Stimulated activated CD8-positive, alpha-beta memory T cell treated with anti-CD3 and anti-CD28 coated beads, Interleukin-12 subunit alpha, Interleukin-12 subunit beta, amount 100 ng/mL, for 24 hours (primary cell): Measurements from ENCODE around the gene SBNO1.
"Not testable (repeated sequence)": the region's sequence is repeated elsewhere in the genome, so short reads cannot be mapped to it uniquely, and the experiment has no call there.

Experiments
- DNase-seq: peaks from one replicate; pipeline ENCODE4 v3.0.0-alpha.2; 2020; ENCODE audit errors: extremely low read depth

The SBNO1 gene

DNA sequence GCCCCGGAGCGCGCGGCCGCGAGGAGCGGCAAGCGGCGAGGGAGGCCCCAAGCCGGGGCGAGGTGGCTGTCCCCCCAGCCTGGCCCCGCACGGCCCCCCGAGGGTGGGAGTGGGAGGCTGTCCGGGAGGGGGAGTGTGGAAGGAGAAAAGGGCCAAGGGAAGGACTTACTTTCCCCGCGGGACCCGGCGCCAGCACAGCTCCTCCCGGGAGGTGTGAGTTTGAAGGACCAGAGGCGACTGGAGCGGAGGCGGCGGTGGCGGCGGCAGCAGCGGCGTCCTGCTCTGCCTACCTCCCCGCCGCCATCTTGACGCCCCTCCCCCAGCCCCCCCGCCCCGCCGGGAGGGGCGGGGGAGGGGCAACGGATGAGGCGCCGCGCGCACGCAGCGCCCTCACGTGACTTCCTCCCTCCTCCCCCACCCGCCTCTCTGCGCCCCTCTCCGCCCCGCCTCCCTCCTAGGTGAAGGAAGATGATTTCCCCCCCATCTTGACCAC, at the start of gene SBNO1:
Gene SBNO1, minus strand, starts transcription at position 316 of the 493 bp plus-strand sequence. CDS start 14,406 bp downstream, outside the sequence.
- DNase-seq, result peak; percentile 73

DNA sequence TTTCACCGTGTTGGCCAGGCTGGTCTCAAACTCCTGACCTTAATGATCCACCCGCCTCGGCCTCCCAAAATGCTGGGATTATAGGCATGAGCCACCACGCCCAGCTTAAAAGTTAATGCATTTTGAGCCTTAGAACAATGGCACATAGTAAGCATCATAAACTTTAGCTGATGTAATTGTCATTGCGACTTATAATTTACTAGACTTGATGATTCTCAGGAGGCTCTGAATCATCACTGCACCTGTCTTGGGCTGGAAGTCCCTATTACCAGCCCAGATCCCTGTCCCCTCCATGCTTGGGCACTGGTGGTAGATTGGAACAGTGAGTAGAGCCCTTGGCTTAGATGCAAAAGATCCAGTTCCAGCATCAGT, 45.4 kb upstream of the SBNO1 start:
- DNase-seq, result no peak

DNA sequence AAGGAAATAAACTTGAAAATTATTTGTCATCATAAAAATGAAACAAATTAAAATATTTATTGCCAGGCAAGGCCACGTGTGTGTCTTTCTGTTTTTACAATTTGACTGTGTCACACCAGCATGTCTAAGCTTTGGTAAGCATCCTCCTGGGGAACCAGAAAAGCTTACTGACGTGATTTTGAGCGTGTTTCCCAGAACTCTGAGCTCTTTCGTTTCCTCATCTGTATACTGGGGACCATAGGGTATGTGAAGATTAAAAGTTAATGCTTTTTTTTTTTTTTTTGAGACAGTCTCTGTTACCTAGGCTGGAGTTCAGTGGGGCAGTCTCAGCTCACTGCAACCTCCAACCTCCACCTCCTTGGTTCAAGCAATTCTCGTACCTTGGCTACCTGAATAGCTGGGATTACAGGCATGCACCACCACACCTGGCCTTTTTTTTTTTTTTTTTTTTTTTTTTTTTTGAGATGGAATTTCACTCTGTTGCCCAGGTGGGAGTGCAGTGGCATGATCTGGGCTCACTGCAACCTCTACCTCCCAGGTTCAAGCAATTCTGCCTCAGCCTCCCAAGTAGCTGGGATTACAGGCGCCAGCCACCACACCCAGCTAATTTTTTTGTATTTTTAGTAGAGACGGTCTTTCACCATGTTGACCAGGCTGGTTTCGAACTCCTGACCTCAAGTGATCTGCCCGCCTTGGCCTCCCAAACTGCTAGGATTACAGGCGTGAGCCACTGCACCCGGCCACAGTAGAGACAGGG, 44.8 kb upstream of the SBNO1 start:
- DNase-seq, result not testable (repeated sequence)

DNA sequence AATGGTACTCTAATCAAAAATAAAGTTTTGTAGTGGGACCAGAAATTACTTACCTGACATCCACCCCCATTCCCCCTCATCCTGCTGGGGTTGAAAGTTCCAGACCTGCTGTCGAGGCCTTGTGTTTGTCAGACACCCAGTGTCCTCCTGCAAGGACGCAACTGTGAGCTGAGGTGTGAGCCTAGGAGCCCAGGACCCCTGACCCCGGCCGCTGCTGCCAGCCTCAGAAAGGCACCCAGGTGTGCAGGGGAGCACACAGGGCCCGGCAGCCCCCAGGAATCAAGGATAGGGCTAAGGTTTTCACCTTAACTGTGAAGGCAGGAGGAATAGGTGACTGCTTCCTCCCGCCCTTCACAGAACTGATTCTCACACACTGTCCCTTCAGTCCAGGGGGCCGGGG, 44.0 kb upstream of the SBNO1 start:
- not testable (repeated sequence) for DNase-seq

DNA sequence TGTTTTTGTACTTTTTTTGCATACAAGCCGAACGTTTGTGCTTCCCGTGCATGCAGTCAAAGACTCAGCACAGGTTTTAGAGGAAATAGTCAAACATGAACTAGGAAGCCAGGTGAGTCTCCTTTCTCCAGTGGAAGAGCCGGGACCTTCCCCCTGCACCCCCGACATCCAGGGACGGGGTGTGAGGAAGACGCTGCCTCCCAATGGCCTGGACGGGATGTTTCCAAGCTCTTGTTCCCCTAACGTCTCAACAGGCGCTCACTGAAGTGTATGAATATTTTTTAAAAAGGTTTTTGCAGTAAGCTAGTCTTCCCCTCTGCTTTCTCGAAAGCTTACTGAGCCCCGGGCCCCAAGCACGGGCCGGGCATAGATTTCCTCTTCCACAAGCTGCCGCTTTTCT, 43.3 kb upstream of the SBNO1 start:
- DNase-seq, result not testable (repeated sequence)

DNA sequence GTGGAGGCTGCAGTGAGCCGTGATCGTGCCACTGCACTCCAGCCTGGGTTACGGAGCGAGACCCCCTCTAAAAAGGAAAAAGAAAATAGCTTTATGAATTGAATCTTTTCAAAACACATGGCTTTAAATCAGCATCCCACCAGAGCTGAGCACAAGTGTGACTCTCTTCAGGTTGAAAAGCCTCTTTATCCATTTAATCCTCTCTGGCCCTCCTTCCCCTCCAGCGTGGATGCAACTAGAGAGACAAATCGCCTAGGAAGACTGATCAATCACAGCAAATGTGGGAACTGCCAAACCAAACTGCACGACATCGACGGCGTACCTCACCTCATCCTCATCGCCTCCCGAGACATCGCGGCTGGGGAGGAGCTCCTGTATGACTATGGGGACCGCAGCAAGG, 42.6 kb upstream of the SBNO1 start:
- DNase-seq, result not testable (repeated sequence)

DNA sequence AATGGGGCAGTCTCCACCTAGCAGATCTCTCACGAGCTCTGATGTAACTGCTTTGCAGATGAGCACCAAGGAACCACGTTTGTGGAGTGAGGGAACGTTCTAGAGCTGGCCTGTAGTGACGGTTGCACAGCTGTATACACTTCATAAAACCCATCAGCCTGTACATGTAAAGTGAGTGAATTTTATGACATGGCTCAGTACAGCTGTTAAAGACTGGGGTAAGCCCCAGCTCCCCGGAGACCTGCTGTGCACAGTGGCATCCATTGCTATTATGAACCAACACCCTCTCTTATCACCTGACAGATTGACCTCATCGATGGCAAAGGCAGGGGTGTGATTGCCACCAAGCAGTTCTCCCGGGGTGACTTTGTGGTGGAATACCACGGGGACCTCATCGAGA, 39.9 kb upstream of the SBNO1 start:
- DNase-seq, result no peak

DNA sequence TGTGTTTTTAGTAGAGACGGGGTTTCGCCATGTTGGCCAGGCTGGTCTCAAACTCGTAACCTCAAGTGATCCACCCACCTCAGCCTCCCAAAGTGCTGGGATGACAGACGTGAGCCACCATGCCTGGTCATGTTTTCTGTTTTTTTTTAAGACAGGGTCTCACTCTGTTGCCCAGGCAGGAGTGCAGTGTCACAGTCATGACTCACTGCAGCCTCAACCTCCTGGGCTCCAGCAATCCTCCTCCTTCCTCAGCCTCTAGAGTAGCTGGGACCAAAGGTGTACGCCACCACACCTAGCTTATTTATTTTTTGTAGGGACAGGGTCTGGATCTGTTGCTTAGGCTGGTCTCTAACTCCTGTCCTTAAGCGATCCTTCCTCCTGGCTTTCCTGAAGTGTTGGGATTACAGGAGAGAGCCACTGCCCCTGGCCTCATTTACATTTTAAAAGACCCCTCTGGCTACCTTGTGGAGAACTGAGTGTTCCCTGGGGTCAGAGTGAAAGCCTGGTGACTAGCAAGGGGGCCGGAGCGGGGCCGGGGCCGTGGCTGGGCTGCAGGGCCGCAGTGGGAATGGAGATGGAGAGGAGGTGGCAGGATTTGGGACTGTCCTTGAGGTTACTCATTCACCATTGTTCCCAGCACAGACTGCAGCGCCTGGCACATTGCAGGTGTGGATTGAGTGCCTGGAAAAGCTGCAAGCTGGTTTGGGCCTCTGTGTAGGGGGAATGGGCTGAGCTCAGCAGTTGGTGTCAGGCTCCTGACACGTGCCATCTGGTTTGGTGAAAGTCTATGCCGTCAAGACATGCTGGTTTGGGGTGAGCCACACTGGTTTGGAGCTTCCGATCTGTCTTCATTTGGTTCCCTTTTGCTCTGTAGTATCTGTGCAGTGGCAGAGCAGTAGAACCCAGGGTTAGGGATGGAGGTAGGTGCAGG, 37.4 kb upstream of the SBNO1 start:
- no peak for DNase-seq

DNA sequence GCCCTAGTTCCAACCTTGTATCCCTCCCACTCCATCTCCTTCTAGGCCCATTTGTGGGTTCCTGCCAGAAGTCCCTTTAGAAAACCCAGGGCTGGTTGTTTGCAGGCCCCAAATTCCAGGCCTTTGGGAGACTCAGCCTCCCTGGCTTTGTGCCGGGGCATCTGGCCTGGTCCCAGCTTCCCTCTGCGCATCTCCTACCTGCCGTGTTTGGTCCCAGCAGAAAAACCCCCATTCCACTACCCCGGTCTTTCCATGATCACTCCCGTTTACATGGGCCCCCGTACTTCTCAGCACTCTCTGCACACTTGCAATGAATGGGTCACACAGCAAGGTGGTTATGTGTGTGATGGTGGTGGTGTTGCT, 34.6 kb upstream of the SBNO1 start:
- DNase-seq, result no peak

DNA sequence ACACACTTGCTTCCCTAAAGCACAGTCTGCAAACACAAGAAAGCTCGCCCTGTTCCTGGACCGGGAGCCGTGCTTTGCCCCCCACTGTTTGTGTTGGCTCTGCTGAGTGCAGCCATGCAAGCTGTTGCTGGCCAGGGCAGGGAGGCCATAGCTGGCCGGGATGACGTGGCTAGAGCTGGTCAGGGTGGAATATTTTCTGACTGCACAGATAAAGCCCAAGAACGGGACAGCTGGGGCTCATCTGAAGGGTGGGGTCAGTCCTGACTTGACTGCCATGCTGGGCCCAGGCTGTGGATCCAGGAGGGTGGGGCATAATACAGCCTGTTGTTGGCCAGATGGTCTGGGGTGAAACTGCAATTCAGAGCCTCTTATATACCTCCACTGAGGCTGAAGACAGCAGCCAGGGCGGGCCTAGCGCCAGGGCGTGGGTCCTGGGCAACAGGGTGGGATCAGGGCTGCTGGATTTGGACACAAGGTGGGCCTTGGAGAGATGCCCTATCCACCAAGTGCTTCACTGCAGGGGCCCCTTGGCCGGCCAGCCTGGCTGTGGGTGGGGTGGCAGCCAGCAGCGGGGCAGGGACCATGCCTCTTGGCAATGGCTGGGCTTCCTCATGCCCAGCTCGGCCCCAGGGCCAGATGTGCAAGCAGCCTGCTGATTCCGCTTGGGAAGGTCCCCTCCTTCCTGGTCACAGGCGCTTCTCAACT, 34.1 kb upstream of the SBNO1 start:
- no peak for DNase-seq

DNA sequence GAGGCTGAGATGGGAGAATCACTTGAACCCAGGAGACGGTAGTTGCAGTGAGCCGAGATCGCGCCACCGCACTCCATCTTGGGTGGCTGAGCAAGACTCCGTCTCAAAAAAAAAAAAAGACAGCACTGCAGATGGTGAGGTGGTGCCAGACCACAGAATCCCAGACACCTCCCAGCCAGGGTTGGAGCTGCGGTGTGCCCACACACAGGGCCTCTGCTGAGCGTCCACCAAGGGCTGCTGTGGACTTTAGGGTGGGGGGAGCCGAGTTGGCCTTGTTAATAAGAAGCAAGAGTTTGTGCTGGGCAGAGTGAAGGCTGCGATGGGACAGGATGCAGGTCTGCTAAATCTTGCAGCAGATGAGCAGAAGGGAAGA, 33.5 kb upstream of the SBNO1 start:
- no peak for DNase-seq

DNA sequence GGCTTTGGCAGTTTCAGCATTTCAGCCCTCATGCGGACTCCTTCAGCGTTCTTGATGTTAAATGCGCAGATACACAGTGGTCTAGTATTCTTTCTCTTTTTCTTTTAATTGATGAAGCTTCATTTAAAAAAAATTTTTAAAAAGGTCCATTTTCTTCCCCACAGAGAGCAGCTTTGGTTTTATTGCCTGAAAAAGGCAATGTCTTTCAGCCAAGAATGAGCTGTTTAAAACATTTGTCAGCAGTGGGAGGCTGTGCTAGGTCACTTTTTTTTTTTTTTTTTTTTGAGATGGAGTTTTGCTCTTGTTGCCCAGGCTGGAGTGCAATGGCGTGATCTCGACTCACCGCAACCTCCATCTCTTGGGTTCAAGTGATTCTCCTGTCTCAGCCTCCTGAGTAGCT, 32.8 kb upstream of the SBNO1 start:
- DNase-seq, result no peak

DNA sequence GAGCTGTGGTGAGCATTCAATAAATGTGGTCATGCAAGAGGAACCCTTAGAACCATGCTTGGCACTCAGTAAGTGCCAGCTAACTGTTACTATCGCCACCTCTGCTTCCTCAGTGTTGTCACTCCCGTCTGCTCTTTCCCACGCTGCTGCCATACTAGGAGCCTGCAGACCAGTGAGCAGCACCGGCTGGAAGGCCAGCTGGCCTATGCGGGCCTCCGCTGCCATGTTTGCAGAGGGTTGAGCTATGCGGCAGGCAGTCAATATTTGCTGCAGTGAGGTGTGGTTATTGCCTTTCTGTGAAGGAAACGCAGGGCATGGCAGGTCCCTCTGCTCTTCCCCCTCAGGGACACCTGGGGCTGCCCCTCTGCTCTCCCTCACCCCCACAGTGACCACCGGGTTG, 32.3 kb upstream of the SBNO1 start:
- no peak for DNase-seq

DNA sequence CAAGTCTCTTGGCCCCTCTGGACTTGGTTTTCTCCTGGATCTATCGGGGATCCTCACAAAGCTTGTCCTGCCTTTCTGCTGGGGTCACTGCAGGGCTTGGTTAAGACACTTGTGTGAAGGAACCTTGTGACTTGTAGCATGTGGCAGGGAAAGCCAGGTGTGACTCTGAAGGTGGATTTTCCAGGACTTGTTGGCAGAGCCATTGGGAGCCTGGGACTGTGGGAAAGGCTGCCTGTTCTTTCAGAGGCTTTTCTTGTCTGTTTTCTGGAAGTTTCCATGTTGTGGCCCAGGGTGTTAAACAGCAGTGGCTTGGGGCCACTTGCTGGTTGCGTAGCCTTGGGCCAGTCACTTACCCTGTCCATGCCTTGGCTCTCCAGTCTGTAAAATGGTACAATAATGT, 31.9 kb upstream of the SBNO1 start:
- DNase-seq, result no peak

DNA sequence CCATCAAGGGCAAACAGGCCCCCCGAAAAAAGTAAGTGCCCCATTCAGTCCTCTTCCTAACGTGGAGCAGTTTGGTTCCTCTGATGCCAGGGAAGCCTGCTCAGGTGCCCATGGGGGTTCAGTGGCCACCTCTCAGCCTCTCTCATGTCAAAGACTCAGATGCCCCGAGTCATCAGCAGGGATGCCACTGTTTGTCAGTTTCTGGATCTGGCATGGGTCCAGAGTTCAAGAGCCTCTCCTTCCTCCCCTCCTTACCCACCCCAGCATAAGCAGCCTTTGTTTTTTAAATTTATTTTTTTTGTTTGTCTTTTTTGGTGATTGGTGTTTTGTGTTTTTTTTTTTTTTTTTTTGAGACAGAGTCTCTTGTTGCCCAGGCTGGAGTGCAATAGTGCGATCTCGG, 30.6 kb upstream of the SBNO1 start:
- DNase-seq, result no peak

DNA sequence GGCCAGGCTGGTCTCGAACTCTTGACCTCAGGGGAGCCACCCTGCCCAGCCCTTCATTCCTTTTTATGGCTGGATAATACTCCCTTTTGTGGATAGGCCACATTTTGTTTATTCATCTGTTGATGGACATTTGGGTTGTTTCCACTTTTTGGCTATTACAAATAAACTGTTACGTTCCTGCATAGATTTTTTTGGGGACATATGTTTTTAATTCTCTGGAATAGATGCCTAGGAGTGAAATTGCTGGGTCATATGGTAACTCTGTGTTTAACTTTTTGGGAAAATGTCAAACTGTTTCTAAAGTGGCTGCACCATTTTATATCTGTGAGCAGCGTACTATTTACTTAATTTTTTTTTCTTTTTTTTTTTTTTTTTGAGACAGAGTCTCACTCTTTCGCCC, 29.1 kb upstream of the SBNO1 start:
- DNase-seq, result no peak

DNA sequence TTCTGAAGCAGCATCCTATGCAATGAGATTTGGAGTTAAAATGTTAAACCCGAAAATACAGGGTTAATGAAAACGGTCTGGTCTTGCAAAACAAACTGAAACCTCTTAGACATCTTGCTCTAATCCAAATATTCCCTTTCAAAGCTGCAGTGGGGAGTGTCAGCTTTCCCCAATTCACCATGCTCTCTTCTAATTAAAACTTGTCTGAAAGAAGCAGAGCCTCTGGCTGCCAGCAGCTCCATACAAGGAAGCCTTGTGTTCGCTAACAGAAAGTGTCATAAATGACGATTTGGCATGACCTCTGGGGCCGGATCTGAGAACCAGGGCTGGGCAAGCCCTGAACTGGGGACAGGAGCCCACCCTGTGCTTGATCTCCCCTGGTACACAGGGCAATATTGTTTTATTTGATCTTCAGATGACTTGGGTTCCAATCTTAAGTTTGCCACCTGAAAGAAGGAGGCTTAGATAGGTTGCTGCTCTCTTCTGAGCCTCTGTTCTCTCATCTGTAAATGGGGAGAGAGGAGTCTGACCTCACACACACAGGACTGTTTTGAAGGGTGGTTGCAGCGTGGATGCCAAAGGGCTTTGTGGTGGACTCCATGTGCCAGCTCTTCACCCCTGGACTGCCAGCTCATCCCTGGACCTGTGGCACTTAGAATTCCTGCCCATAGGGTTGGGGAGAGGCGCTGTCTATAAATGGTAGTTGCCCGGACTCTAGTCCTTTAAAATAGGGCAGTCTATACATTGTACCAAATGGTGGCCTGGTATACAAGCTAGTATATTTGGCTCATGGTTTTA, 27.1 kb upstream of the SBNO1 start:
- no peak for DNase-seq

DNA sequence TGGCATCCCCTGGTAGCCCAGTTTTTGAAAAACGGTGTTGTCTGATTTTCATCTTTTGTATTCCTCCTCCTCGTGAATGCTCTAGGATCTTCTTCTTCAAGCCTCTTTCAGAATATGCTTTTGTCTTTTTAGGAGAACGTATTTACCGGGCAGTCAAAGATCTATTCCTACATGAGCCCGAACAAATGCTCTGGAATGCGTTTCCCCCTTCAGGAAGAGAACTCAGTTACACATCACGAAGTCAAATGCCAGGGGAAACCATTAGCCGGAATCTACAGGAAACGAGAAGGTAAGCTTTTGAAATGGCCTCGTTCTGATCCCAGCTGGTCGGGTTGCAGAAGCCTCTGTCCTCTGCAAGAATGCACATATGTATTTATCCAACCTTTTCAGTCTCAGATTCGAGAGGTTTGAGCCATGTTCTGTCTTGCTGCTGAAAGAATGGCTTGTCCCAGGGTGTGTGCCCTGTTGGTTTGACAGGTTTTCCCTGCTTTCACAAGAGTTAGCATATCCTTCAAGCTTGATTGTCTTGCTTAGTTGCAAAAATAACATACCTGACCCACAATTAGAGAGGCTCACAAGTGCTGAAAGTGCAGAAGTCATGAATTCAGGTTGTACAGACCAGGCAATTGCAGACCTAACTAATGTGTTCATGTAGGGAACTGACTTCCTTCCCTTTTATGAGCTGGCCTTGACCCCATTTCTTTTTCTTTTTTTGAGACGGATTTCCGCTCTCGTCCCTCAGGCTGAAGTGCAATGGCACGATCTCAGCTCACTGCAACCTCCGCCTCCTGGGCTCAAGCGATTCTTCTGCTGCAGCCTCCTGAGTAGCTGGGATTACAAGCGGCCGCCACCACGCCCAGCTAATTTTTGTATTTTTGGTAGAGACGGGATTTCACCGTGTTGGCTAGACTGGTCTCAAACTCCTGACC, 26.1 kb upstream of the SBNO1 start:
- no peak for DNase-seq

DNA sequence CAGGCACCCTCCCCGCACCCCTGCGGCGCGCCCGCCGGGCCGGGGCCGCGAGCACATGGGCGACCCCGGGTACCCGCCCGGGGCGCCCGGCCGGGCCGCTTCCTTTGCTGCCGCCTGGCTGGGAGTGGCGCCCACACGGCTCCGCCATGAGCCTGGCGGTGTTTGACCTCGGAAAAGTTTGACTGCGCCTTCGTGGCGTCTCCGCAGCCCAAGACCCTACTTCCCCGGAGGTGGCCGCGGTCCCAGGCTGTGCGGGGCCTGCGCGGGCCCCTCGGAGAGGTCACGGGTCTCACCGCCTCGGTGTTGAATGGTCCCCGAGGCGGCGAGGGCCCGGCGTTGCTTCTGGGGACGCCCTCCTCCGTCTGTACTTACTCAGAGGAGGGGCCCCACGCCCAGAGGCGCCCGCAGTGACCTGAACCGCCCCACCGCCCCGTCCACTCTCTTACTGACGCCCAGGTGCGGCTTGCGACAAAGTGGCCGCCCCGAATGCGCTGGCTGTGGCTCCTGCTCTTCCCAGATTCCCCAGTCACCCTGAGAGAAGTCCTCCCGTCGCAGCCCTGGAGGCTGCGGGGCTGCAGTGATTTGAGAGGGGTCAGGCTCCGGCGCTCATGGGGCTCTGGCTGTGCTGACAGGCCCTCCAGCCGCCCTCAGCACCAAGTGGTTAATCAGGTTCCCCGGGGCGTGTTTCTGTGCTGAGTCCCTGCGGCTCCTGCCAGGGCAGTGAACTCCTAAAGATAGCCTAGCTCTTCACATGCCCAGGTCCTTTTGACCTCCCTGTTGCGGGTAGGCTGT, 25.1 kb upstream of the SBNO1 start:
- no peak for DNase-seq
